ENCODE data around the gene HS3ST5.
"Not testable (repeated sequence)": the region's sequence is repeated elsewhere in the genome, so short reads cannot be mapped to it uniquely, and the experiment has no call there.

HS3ST5 gene

DNA sequence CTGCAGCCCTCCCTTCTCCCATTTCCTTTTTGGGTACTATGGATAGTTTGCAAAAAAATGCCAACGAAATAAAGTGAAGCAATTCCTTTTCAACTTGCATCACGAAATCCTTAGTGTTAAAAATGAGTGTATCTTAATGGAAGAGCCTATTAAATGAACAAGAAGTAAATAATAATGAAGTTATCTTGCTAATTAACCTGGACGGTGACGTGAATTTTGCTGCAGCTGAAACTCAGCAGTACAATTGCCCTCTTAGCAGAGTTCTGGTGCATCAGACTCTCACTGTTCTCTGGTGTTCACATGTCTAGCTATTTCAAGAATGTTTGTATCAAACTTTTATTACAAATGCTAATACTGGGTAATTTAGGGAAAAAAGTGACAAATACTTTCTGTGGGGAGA is 252.2 kb downstream of the HS3ST5 start:
- no peak for DNase-seq (ENCODE audit: low read depth)

GRCh38 chr6:114087496-114087895 is 255.3 kb downstream of the HS3ST5 start:
- DNase-seq (ENCODE audit: low read depth), result no peak

- no peak for DNase-seq (ENCODE audit: low read depth)
Measured at GRCh38 chr6:114085211-114085610, 257.6 kb downstream of the HS3ST5 start.

GRCh38 chr6:114084327-114084890 is 258.4 kb downstream of the HS3ST5 start:
- no peak for DNase-seq (ENCODE audit: low read depth)

DNA sequence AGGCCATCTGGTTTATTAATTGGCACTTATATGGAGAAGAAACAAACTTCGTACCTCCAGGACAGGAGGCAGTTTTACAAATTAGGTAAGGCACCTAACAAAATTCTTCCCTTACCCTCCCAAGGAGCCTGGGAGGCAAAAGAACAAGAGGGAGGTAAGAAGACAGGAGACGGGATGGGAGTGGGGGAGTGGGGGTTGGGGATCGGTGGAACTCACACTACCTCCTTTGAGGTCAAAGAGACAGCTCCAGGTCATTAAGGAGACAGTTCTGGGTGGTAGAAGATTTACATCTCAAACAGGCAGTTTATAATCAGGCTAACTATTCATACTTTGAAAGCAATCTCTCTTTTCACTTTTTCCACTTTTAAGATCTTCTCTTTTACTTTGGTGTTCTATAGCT is 259.6 kb downstream of the HS3ST5 start:
- DNase-seq (ENCODE audit: low read depth), result no peak

- DNase-seq (ENCODE audit: low read depth), result no peak
Measured at GRCh38 chr6:114081730-114082129, 261.1 kb downstream of the HS3ST5 start.

GRCh38 chr6:114080891-114081510 is 261.8 kb downstream of the HS3ST5 start:
- DNase-seq (ENCODE audit: low read depth), result no peak

DNA sequence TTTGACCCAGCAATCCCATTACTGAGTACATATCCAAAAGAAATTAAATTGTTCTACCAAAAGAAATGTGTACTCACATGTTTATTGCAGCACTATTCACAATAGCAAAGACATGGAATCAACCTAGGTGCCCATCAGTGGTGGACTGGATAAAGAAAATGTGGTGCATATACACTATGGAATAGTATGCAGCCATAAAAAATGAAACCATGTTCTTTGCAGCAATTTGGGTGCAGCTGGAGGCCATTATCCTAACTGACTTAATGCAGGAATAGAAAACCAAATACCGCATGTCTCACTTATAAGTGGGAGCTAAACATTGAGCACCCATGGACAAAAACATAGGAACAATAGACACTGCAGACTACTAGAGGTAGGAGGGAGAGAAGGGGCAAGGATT is 262.4 kb downstream of the HS3ST5 start:
- DNase-seq (ENCODE audit: low read depth), result not testable (repeated sequence)

- DNase-seq (ENCODE audit: low read depth), result no peak
Measured at GRCh38 chr6:114075777-114076176, 267.0 kb downstream of the HS3ST5 start.

- DNase-seq (ENCODE audit: low read depth), result no peak
Measured at GRCh38 chr6:114075300-114075699, 267.5 kb downstream of the HS3ST5 start.

GRCh38 chr6:114068771-114069170 is 274.1 kb downstream of the HS3ST5 start:
- no peak for DNase-seq (ENCODE audit: low read depth)

GRCh38 chr6:114068116-114068515 is 274.7 kb downstream of the HS3ST5 start:
- DNase-seq (ENCODE audit: low read depth), result no peak

GRCh38 chr6:114064862-114065261 is 278.0 kb downstream of the HS3ST5 start:
- DNase-seq (ENCODE audit: low read depth), result no peak

DNA sequence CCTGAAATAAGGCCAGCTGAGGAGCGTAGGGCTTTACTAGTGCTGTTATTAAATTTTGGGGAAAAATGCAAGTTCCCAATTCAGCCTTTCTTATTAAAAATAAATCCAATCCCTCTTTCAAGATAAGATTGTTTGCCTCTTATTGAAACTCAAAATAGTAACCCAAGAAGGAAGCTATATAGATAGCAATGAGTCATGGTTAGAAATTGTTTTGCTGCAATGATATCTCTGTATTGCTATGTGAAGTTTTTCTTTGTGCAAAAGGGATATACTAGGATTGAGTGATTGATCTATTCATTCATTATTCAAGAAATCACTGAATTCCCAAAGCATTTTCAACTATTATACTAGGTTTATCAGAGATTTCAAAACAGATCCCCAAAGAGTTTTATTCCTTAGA is 278.9 kb downstream of the HS3ST5 start:
- no peak for DNase-seq (ENCODE audit: low read depth)

DNA sequence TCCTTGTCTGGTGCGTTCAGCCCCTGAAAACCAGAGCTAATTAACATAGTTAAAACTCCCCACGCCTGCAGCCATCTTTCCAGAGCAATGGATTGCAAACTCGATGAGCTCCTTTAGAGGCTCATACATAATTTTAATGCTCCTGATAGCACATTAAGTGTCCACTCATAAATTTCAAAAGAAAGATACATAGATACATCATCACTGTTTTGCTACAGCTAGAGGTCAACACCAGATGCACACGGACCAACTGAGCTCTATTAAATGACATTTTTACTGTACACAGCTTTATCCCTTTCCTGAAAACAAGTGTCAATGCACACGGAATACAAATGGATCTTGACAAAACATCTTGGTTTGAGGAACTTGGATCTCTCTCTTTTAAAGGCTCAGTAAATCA is 280.6 kb downstream of the HS3ST5 start:
- DNase-seq (ENCODE audit: low read depth), result no peak

DNA sequence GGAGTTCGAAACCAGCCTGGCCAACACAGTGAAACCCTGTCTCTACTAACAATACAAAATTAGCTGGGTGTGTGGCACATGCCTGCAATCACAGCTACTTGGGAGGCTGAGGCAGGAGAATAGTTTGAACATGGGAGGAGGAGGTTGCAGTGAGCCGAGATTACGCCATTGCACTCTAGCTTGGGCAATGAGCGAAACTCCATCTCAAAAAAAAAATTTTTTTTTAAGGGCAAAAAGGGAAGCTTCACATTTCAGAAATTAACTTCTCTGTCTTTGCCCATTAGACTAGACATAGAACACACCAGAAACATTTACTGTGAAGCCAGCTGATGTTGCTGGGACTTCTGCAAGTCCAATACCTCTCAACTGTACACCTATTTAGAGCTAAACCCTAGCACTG is 281.1 kb downstream of the HS3ST5 start:
- DNase-seq (ENCODE audit: low read depth), result no peak

DNA sequence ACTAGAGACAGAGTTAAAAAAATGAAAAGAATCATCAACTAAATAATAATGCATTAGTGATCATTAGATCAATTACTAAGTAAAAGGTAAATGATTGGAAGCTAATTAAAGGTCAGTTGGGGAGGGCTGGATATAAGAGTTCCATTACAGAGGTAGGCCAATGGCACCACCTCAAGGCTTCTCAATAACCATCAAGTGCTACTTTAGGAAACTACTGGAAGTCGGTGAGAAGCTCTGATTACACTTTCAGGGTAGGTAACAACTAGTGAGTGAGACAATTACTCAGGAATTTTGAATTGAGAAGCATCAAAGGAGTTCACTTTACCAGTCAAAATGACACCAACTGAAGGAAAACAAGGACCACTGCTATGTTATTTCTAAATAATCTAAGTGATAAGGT is 281.7 kb downstream of the HS3ST5 start:
- no peak for DNase-seq (ENCODE audit: low read depth)

- DNase-seq (ENCODE audit: low read depth), result no peak
Measured at GRCh38 chr6:114058435-114058834, 284.4 kb downstream of the HS3ST5 start.

GRCh38 chr6:114055763-114056162 is 287.1 kb downstream of the HS3ST5 start:
- DNase-seq (ENCODE audit: low read depth), result no peak

GRCh38 chr6:114055349-114055748 is 287.5 kb downstream of the HS3ST5 start:
- DNase-seq (ENCODE audit: low read depth), result no peak

GRCh38 chr6:114053791-114054190 is 289.0 kb downstream of the HS3ST5 start:
- no peak for DNase-seq (ENCODE audit: low read depth)

DNA sequence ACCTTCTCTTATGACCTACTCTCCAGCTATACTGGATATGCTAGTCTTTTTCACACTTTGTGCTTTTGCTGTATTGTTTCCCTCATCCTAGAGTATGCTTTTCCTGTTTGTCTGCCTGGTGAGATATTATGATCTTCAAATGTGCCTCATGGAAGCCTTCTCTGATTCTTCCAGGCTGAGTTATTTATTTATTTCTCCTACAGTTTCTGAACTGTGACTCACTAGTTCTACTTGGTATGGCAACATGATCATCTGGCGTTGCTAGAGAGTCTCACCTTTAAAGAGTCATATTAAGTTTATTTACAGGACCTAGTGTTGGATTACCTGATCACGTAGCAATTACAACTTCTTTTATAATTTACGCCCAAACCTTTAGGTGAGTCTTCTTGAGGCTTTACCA is 290.7 kb downstream of the HS3ST5 start:
- no peak for DNase-seq (ENCODE audit: low read depth)

- no peak for DNase-seq (ENCODE audit: low read depth)
Measured at GRCh38 chr6:114051031-114051430, 291.8 kb downstream of the HS3ST5 start.

DNA sequence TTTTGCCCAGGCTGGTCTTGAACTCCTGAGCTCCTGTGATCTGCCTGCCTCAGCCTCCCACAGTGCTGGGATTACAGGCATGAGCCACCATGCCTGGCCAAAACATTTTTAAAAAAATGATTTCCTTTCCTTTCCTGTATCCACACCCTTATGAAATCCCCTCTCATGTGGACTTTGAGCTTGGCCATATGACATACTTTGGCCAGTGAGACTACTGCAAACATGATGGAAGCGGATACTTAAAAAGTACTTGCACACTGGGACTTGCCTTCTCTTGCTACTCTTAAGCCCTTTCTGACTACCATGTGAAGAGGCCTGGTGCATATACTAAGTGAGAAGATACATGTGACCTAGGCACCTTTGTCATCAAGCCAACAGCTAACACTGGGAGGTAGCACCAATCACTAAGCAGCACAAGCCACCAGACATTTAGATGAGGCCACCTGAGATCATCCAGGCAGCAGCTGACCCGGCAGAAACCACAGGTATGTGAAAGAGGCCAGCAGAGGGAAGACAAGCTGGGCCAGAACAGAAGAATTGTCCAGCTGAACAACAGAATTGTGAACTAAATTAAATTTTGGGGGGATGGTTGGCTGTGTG is 293.4 kb downstream of the HS3ST5 start:
- DNase-seq (ENCODE audit: low read depth), result no peak
